ENCODE data around the gene PDE4D.

Gene PDE4D

DNA sequence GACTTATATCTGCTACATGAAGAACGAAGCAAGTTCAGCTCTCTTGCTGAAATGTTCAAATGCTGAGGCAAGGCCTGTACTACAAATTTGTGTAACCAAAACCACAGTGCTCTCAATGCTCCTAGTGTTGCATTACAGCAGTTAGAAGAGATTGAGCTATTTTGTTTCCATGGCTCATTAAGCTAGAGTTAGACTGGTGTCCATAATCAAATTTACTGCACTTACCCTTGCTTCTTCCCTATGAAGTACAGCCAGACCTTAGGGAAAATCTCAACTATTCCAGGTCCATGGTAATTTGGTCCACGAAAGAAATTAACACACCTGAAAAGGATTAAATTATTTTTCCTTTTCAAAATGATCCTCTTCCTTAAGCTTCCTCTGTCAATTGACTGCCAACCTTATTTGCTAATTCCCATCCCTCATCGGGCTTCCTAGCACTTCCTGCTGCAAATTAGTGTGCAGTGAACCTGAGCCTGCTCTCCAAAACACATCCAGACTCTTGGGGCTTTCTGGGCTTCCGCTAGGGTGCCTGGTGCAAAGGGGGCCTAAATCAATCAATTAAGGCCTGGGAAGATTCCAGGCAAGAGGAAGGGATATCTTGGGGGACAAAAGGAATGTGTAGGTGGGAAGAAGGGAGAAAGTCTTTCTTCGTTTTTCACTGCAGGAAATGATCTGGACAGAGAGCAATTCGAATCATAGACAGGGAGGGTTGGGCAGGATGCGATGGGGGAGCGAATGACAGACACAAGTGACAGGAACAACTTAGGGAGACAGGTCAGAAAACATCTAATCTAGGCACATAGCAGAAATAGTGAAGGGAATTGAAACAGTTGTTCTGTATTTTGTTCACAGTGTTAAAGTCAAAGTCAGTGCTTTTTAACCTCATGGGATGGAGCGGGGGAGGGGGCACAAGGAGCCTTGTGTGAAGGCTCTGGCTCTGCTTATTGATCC is 768.2 kb downstream of the PDE4D start:
- H3K4me3 ChIP-seq (ENCODE audit: low read depth in 1 of 2, low read length in 2 of 2): no peak overlapping the region
- no peaks in the 10 kb centered on the region for H3K36me3 ChIP-seq (ENCODE audit: insufficient read depth, low read length)
- peaks cover 58% of the 10 kb centered on the region for H3K4me1 ChIP-seq (ENCODE audit: insufficient read depth, low read length)
- H3K27ac ChIP-seq (ENCODE audit: low read depth, low read length): peak overlapping the region; percentile 92
- peak overlapping the region; percentile 16 for H3K9ac ChIP-seq (ENCODE audit: low read length)
- H3K27me3 ChIP-seq (ENCODE audit: control insufficient read depth in 1 of 2, insufficient read depth in 2 of 2, low read length in 2 of 2): no peaks in the 10 kb centered on the region
- no peaks in the 10 kb centered on the region for H3K9me3 ChIP-seq (ENCODE audit: low read length)

DNA sequence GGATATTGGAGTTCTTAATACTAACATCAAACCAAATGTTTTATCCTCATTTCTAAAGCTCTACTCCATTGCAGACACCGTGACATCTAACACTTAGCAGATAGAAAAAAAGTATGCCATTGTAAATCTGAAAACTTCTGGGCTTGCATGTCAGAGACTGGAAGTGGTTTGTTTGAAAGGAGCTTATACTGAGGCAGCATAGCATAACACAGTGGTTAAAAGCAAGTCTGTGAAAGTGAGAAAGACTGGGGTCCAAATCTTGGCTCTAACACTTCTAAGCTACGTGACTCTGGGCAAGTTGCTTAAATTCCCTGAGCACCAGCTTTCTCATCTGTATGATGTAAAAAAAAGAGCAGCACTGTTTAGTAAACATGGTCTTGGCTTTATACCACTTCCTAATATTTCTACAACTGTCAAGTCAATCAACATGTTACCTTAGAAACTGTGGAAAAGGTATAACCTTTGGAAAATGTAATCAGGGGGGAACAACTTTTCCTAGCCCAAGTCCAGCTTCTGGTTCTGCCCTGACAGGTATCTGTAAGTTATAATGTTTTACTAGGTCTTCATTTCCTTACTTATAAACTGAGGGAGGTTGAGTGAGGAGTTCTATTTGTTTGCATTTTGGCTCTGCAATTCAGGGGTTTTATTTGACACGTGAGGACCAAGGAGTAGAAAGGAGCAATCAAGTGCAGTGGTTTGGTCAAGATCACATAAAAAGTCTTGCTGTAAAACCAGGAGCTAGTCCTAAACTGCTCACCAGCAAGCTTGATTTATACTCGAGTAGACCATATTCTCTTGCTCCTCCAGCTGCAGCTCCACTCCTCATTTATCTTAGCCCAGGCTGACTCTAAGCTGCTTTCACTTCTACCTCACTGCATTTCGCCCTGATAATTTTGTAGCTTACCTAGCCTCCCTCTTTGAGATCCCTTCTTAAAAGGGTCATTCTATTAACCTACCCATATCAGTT is 769.6 kb downstream of the PDE4D start:
- peak overlapping the region in 1 of 2 donors; percentile 12 for H3K4me3 ChIP-seq (ENCODE audit: low read depth in 1 of 2, low read length in 2 of 2)
- H3K27ac ChIP-seq (ENCODE audit: low read depth, low read length): peak overlapping the region; percentile 92
- no peaks in the 10 kb centered on the region for H3K36me3 ChIP-seq (ENCODE audit: insufficient read depth, low read length)
- peak overlapping the region; percentile 30 for H3K9ac ChIP-seq (ENCODE audit: low read length)
- H3K9me3 ChIP-seq (ENCODE audit: low read length): no peaks in the 10 kb centered on the region
- no peaks in the 10 kb centered on the region for H3K27me3 ChIP-seq (ENCODE audit: control insufficient read depth in 1 of 2, insufficient read depth in 2 of 2, low read length in 2 of 2)
- peaks cover 56% of the 10 kb centered on the region for H3K4me1 ChIP-seq (ENCODE audit: insufficient read depth, low read length)

DNA sequence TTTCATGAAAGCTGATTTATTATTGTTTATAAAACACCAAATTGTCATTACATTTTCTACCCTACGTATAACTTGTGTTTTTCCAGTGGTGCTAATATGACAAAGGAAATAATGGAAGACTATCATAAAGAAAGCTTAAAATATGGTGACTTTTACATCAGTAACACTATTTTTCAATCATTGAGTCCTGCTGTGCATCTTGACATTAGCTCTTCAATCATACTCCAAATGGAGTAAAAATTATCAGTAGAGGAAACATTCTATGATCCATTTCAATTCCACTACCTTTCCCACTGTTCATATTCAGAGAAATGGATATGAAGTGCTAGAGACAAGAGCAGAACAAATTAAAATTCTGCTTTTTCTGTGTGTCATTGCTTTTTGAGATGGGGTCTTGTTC is 774.0 kb downstream of the PDE4D start:
- Histone ChIP-seq H3K27ac (ENCODE audit: low read depth, low read length) (no peak overlapping the region), H3K4me1 (ENCODE audit: insufficient read depth, low read length) (peaks cover 23% of the 10 kb centered on the region), H3K4me3 (ENCODE audit: low read depth in 1 of 2, low read length in 2 of 2) (no peak overlapping the region), H3K36me3 (ENCODE audit: insufficient read depth, low read length) (no peaks in the 10 kb centered on the region), H3K9ac (ENCODE audit: low read length) (no peak overlapping the region), H3K9me3 (ENCODE audit: low read length) (no peaks in the 10 kb centered on the region), H3K27me3 (ENCODE audit: control insufficient read depth in 1 of 2, insufficient read depth in 2 of 2, low read length in 2 of 2) (no peaks in the 10 kb centered on the region)

DNA sequence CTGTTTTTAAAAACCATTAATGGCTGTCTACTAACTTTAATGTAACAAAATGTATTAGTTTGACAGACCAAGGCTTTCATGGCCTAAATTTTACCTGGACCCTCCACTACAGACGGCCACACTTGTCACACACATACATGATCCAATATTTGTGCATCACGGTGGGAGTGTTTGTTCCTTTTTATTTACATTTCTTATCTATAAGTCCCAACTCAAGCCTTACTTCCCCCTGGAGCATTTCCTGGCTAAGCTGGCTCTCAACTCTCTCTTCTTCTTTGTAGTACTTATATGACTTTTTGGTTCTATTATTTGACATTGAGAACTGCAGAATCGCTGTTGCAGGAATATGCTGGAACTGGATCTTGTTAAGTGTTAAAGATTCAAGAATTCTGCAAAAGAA is 776.2 kb downstream of the PDE4D start:
- Histone ChIP-seq H3K4me1 (ENCODE audit: insufficient read depth, low read length) (peaks cover 6% of the 10 kb centered on the region), H3K9me3 (ENCODE audit: low read length) (no peaks in the 10 kb centered on the region)

DNA sequence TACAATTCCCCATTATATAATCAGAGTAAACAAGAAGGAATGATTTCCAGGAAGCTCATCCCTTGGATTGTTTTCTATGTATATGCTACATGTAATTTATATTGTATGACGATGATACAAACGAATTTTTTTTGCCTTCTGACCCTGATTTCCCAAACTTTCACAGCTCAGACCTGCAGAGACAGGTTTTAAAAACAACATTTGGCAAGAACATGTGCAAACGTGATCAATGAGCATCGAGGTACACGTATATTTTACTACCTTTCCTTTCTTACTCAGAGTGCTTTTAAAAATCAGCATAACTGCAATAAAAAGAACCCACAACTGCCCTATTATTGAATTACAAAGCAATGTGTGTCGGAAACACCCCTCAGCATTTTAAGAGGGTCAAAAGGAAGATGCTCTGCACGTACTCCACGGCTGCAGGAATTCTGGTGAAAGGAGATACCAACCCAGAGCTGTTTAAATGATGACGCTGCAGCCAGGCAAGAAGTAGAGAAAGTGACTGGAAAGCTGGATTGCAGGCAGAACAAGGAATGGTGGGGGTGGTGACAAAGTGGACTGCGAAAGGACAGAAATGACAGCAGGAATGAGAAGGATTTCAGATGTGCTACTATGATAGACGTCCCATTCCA is 777.2 kb downstream of the PDE4D start:
- Histone ChIP-seq H3K36me3 (ENCODE audit: insufficient read depth, low read length) (no peaks in the 10 kb centered on the region), H3K27ac (ENCODE audit: low read depth, low read length) (no peak overlapping the region), H3K27me3 (ENCODE audit: control insufficient read depth in 1 of 2, insufficient read depth in 2 of 2, low read length in 2 of 2) (no peaks in the 10 kb centered on the region), H3K4me1 (ENCODE audit: insufficient read depth, low read length) (peaks cover 6% of the 10 kb centered on the region), H3K9me3 (ENCODE audit: low read length) (no peaks in the 10 kb centered on the region), H3K4me3 (ENCODE audit: low read depth in 1 of 2, low read length in 2 of 2) (no peak overlapping the region), H3K9ac (ENCODE audit: low read length) (no peak overlapping the region)

More for the DNA sequence above, 776.2 kb downstream of the PDE4D start:
- no peaks in the 10 kb centered on the region for H3K36me3 ChIP-seq (ENCODE audit: insufficient read depth, low read length)
- no peak overlapping the region for H3K27ac ChIP-seq (ENCODE audit: low read depth, low read length)
- no peak overlapping the region for H3K9ac ChIP-seq (ENCODE audit: low read length)
- H3K27me3 ChIP-seq (ENCODE audit: control insufficient read depth in 1 of 2, insufficient read depth in 2 of 2, low read length in 2 of 2): no peaks in the 10 kb centered on the region
- no peak overlapping the region for H3K4me3 ChIP-seq (ENCODE audit: low read depth in 1 of 2, low read length in 2 of 2)

DNA sequence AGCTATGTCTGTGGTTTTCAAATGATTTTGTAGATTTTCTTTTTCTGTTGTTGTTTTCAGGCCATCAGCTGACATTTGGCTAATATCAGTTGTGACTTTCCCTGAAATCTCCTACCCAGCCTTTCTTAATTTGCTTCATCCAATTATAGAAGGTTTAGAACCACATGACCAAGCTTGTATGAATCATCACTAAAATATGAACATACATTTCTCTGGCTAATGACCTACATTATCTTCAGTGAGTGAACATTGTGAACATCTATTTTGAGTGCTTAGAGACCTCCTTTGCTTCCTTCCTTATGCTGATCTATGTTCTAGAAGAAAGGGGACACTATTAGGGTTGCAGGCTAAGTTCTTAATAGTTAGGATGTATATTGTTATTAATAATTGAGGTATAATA is 778.2 kb downstream of the PDE4D start:
- Histone ChIP-seq H3K4me1 (ENCODE audit: insufficient read depth, low read length) (peaks cover 6% of the 10 kb centered on the region), H3K9me3 (ENCODE audit: low read length) (no peaks in the 10 kb centered on the region), H3K36me3 (ENCODE audit: insufficient read depth, low read length) (no peaks in the 10 kb centered on the region), H3K27ac (ENCODE audit: low read depth, low read length) (no peak overlapping the region), H3K4me3 (ENCODE audit: low read depth in 1 of 2, low read length in 2 of 2) (no peak overlapping the region), H3K9ac (ENCODE audit: low read length) (no peak overlapping the region), H3K27me3 (ENCODE audit: control insufficient read depth in 1 of 2, insufficient read depth in 2 of 2, low read length in 2 of 2) (no peaks in the 10 kb centered on the region)

DNA sequence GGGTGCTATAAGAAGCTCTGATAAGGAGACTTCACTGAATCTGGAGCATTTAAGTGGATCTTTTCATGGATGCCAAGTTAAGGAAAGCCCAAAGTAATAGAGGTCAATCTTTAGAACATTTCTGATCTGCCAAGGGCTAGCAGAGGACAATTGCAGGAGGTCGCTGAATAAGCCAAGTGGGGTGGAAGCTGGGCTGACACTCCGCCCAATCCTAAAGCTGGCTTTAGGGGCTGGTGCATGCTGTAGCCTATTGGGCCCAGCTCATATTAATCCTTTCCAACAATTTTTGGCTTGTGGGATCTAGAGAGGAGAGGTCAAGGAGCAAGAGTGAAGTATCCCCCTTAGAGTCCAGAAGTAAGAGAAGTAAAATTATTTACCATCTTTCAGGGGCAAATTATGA is 784.1 kb downstream of the PDE4D start:
- no peaks in the 10 kb centered on the region for H3K9me3 ChIP-seq (ENCODE audit: low read length)

DNA sequence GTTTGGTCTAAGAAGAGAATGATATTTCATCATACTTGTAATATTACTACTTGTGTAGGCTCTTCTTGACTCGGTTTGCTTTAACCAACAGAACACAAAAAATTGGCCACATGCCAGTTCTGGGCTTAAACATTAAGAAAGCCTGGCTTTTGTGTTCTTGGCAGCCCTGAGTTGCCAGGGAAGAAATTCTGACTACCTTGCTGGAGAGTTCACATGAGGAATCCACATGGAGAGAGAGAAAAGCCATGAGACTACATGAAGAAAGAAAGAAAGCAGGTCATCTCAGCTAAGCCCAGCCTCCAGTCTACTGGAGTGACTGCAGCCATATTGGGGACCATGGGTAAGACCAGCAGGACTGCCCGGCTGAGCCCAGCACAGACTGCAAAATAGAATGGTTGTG is 785.8 kb downstream of the PDE4D start:
- H3K9me3 ChIP-seq (ENCODE audit: low read length): no peaks in the 10 kb centered on the region
- H3K27ac ChIP-seq (ENCODE audit: low read depth, low read length): no peak overlapping the region
- H3K9ac ChIP-seq (ENCODE audit: low read length): no peak overlapping the region
- H3K36me3 ChIP-seq (ENCODE audit: insufficient read depth, low read length): no peaks in the 10 kb centered on the region
- no peak overlapping the region for H3K4me3 ChIP-seq (ENCODE audit: low read depth in 1 of 2, low read length in 2 of 2)
- peaks cover 27% of the 10 kb centered on the region for H3K4me1 ChIP-seq (ENCODE audit: insufficient read depth, low read length)
- H3K27me3 ChIP-seq (ENCODE audit: control insufficient read depth in 1 of 2, insufficient read depth in 2 of 2, low read length in 2 of 2): no peaks in the 10 kb centered on the region

More for the DNA sequence above, 784.1 kb downstream of the PDE4D start:
- H3K4me3 ChIP-seq (ENCODE audit: low read depth in 1 of 2, low read length in 2 of 2): no peak overlapping the region
- peaks cover 16% of the 10 kb centered on the region for H3K4me1 ChIP-seq (ENCODE audit: insufficient read depth, low read length)
- no peaks in the 10 kb centered on the region for H3K36me3 ChIP-seq (ENCODE audit: insufficient read depth, low read length)
- H3K9ac ChIP-seq (ENCODE audit: low read length): no peak overlapping the region
- no peak overlapping the region for H3K27ac ChIP-seq (ENCODE audit: low read depth, low read length)
- H3K27me3 ChIP-seq (ENCODE audit: control insufficient read depth in 1 of 2, insufficient read depth in 2 of 2, low read length in 2 of 2): no peaks in the 10 kb centered on the region

DNA sequence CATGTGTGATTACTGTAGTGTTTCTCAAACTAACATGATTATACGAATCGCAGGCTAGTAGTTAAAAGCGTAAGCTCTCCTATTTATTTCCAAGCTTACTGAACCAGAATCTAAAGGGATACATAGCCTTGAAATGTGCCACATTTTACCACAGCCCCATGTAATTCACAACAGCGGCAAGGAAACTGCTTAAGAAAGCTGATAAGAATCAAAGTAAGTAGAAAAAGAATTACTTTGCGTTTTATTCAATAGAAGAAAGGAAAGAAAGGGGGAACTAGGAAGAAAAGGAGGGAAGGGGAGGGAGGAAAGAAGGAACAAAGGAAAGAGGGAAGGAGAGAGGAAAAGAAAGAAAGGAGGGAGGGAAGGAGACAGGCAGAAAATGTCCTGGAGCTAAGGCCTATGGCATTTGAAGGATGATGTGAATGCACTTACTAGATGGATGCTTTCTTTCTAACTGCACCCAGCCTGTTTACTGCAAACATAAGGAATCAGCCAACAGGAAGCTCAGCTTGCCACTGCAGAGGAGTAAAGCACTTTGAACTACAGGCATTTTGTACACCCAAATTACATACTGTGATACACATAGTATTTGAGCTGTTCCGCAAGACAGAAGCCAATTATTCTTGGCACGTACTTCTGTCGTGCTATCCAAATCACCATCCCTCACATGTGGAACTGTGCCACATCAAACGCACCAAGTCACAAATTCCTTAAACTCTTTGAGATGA is 789.0 kb downstream of the PDE4D start:
- H3K27ac ChIP-seq (ENCODE audit: low read depth, low read length): no peak overlapping the region
- H3K9me3 ChIP-seq (ENCODE audit: low read length): no peaks in the 10 kb centered on the region
- H3K9ac ChIP-seq (ENCODE audit: low read length): no peak overlapping the region
- no peaks in the 10 kb centered on the region for H3K36me3 ChIP-seq (ENCODE audit: insufficient read depth, low read length)
- H3K4me1 ChIP-seq (ENCODE audit: insufficient read depth, low read length): peaks cover 33% of the 10 kb centered on the region
- H3K27me3 ChIP-seq (ENCODE audit: control insufficient read depth in 1 of 2, insufficient read depth in 2 of 2, low read length in 2 of 2): no peaks in the 10 kb centered on the region
- no peak overlapping the region for H3K4me3 ChIP-seq (ENCODE audit: low read depth in 1 of 2, low read length in 2 of 2)

DNA sequence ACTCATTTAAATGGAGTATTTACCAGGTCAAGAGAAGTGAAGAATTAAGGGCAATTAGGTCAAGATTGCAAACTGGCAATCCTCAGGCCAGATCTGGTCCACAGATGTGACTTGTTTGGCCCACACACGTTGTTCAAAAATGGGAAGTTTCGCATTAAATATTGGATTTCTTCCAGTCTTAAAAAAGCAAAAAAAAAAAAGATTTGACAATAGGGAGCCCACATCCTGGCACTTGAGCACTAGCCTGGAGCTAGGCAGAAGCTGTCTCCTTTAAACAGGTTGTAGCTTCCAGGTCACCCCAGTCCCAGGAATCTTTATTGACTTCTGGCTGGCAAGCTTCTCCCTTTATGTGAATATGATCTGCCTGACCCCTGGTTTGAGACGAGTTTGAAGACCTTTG is 790.2 kb downstream of the PDE4D start:
- Histone ChIP-seq H3K27me3 (ENCODE audit: control insufficient read depth in 1 of 2, insufficient read depth in 2 of 2, low read length in 2 of 2) (no peaks in the 10 kb centered on the region), H3K36me3 (ENCODE audit: insufficient read depth, low read length) (no peaks in the 10 kb centered on the region), H3K4me1 (ENCODE audit: insufficient read depth, low read length) (peaks cover 33% of the 10 kb centered on the region), H3K4me3 (ENCODE audit: low read depth in 1 of 2, low read length in 2 of 2) (no peak overlapping the region), H3K27ac (ENCODE audit: low read depth, low read length) (no peak overlapping the region), H3K9ac (ENCODE audit: low read length) (no peak overlapping the region), H3K9me3 (ENCODE audit: low read length) (no peaks in the 10 kb centered on the region)

Measured in muscle layer of colon (tissue), 2 donors.